Esophagus muscularis mucosa (tissue), 4 donors: ENCODE results near the gene LRP5. TPM values are rescaled to one million over a fixed set of nuclear protein-coding genes. Genes with fewer than 3 reads are reported as not detected.
A peak's percentile ranks its signal among the peaks of the same experiment; 100 is the strongest.

Experiments
- DNase-seq: peaks from one replicate; pipeline ENCODE4 v3.0.0-alpha.2; 2017; ENCODE audit errors: extremely low spot score
- H3K27ac ChIP-seq, 4 donors: fragments of 200-600 bp; sonication (generic); replicated peaks in 1 of 4; 1 replicate in 3 of 4; 2 replicates in 1 of 4; pipeline ENCODE4 v1.5.1; 2016 to 2019; ENCODE audit warnings: mild to moderate bottlenecking in 1 of 4
- H3K27me3 ChIP-seq, 4 donors: fragments of 200-600 bp; sonication (generic); one replicate each; pipeline versions ENCODE4 v1.5.1 to v1.6.0; 2016 to 2019
- H3K36me3 ChIP-seq, 4 donors: fragments of 200-600 bp; sonication (generic); one replicate each; pipeline ENCODE4 v1.5.1; 2016 to 2019
- H3K4me1 ChIP-seq, 4 donors: fragments of 200-600 bp; sonication (generic); one replicate each; pipeline ENCODE4 v1.5.1; 2016 to 2019
- H3K4me3 ChIP-seq, 4 donors: fragments of 200-600 bp; sonication (generic); 1 replicate in 2 of 4; 2 replicates in 2 of 4; pipeline ENCODE4 v1.5.1; 2016 to 2019; ENCODE audit warnings: mild to moderate bottlenecking in 4 of 4, moderate library complexity in 1 of 4
- H3K9me3 ChIP-seq, 4 donors: fragments of 200-600 bp; sonication (generic); 1 replicate in 3 of 4; 2 replicates in 1 of 4; pipeline ENCODE4 v1.5.1; 2016 to 2019
- EP300 ChIP-seq: sonication (generic); formaldehyde crosslinking; IDR thresholded peaks from one replicate; pipeline ENCODE4 v1.6.1; 2017; ENCODE audit warnings: antibody characterized with exemption
- POLR2A ChIP-seq: fragments of 450-650 bp; IDR thresholded peaks from one replicate; pipeline ENCODE4 v1.6.1; 2017; ENCODE audit warnings: antibody characterized with exemption, moderate library complexity, mild to moderate bottlenecking, low read depth
- POLR2AphosphoS5 ChIP-seq, 2 donors: sonication (generic); formaldehyde crosslinking; IDR thresholded peaks; one replicate each; pipeline ENCODE4 v1.6.1; 2017; ENCODE audit warnings: antibody characterized with exemption in 2 of 2
- WGBS: methylation state at CpG from one replicate; pipeline ENCODE4 v1.1.5; 2018; 5-methylcytosine and 5-hydroxymethylcytosine counted together
- intact Hi-C: fragments of 100-400 bp; cut with DNase I; formaldehyde crosslinking; loops from one replicate; pipeline ENCODE4 v1.15.1; 2023
- total RNA-seq, 4 donors: library from RNA; depleted of rRNA; stranded (reverse); fragments of >200 nt; gene quantifications; one replicate each; pipeline versions ENCODE4 v1.1.0 to v1.2.1, GENCODE V29; 2016
- TF ChIP-seq, protein P1 (sequence below), 3 experiments: fragments of 200-600 bp in 2 of 3; fragments of 450-650 bp in 1 of 3; sonication (generic) in 2 of 3; IDR thresholded peaks; one replicate each; pipeline ENCODE4 v1.5.1; 2017 to 2019; ENCODE audit warnings: antibody characterized with exemption in 3 of 3, mild to moderate bottlenecking in 2 of 3, moderate library complexity in 1 of 3

Gene LRP5
- total RNA-seq, 4 donors from 2014 or later = 34.0 to 78.4 (median 56.2) TPM

DNA sequence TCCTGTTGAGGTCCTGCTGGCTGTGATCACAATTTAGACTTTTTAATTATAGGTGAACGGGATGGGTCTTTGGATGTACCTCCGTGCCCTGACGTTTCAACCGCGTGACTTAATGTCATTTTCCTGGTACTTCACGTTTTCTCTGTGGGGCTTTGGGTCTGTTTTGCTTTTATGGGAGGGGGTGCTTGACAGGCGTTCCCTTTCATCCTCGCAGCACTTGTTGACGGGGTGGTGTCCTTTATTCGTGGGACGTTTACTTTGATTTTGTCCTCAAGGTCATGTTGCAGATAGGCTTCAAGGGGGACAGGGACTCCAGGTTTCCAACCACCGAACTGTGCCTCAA, 149.2 kb downstream of the LRP5 start:
- DNase-seq = no peak
- TF ChIP-seq EP300 = no peak
- no peak for TF ChIP-seq POLR2AphosphoS5 (IDR thresholded peaks at IDR 0.05)
- no peak for TF ChIP-seq POLR2A
- TF ChIP-seq, protein P1, sequence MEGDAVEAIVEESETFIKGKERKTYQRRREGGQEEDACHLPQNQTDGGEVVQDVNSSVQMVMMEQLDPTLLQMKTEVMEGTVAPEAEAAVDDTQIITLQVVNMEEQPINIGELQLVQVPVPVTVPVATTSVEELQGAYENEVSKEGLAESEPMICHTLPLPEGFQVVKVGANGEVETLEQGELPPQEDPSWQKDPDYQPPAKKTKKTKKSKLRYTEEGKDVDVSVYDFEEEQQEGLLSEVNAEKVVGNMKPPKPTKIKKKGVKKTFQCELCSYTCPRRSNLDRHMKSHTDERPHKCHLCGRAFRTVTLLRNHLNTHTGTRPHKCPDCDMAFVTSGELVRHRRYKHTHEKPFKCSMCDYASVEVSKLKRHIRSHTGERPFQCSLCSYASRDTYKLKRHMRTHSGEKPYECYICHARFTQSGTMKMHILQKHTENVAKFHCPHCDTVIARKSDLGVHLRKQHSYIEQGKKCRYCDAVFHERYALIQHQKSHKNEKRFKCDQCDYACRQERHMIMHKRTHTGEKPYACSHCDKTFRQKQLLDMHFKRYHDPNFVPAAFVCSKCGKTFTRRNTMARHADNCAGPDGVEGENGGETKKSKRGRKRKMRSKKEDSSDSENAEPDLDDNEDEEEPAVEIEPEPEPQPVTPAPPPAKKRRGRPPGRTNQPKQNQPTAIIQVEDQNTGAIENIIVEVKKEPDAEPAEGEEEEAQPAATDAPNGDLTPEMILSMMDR (IDR thresholded peaks at IDR 0.05) = no peak
- peaks cover 43 to 62% (median 57%) of the 10 kb centered on the region in 4 donors for H3K4me1 ChIP-seq
- no peaks in the 10 kb centered on the region for H3K36me3 ChIP-seq
- H3K9me3 ChIP-seq = no peaks in the 10 kb centered on the region
- peak overlapping the region; percentile 91 to 100 (median 97) for H3K4me3 ChIP-seq
- H3K27ac ChIP-seq = peak overlapping the region; percentile 97 to 99 (median 99)
- 2% methylated on average over 11 of the region's 12 CpGs for WGBS
- intact Hi-C loops = loop anchor here (5.0 kb wide), 1 partner anchor 81 kb away; no protein-coding TSS in a partner anchor
- no peaks in the 10 kb centered on the region for H3K27me3 ChIP-seq

DNA sequence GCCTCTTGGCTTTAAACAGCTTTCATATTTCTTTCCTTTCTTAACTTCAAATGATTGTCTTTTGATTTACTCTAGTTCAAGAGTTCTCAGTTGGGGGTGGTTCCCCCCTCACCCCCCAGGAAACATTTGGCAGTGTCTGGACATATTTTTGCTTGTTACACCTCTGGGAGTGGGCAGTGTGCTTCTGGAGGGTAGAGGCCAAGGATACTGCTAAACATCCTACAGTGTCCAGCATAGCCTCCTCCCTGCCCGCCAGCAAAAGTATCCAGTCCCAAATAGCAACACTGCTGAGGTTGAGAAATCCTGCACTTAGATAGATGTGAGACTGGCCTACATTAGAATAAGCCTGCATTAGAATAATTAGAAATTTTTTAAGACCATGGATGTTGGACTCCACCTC, 151.3 kb downstream of the LRP5 start:
- Histone ChIP-seq H3K36me3 (no peaks in the 10 kb centered on the region), H3K27me3 (no peaks in the 10 kb centered on the region), H3K27ac (peak overlapping the region in 2 of 4 donors; percentile 25 to 30), H3K9me3 (no peaks in the 10 kb centered on the region), H3K4me1 (peaks cover 57 to 84% (median 77%) of the 10 kb centered on the region in 4 donors), H3K4me3 (peak overlapping the region in 1 of 4 donors; percentile 11)
- intact Hi-C loops = loop anchor here (5.0 kb wide), 1 partner anchor 79 kb away; no protein-coding TSS in a partner anchor
- WGBS = 73% methylated on average over 1 of the region's 1 CpG
- no peak for DNase-seq
- TF ChIP-seq EP300 = no peak
- TF ChIP-seq, protein P1 (IDR thresholded peaks at IDR 0.05) = no peak
- no peak for TF ChIP-seq POLR2AphosphoS5 (IDR thresholded peaks at IDR 0.05)
- TF ChIP-seq POLR2A = no peak

DNA sequence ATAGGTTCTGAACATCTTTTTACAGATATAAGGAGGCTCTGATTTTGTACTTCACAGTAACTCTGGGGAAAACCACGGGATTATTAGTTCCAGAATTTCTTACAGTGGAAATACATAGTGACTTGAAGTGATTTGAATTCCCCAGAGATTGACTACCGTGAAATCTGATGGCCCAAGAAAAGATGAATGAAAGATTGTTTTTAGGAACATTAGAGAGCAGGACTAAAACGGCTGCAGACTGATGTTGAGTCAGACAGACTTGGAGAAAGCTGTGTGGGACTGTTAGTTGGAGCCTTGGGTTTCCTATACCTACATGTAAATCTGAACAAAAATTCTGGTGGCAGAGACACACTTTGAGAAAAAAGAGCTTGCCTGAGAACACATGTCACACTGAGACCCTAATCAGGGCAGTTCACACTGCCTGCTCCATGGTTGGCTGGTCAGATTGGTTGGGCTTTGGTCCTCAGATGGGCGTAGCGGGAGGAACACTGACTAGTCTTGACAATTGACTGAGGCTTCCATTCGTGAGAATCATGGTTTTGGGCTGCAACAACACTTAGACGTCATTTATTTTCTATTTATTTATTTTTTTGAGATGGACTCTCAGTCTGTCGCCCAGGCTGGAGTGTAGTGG, 154.9 kb downstream of the LRP5 start:
- no peak for DNase-seq
- Histone ChIP-seq H3K4me1 (peaks cover 87 to 100% (median 99%) of the 10 kb centered on the region in 4 donors), H3K4me3 (no peak overlapping the region), H3K36me3 (peaks cover 0 to 6% (median 0%) of the 10 kb centered on the region in 4 donors), H3K27ac (no peak overlapping the region), H3K27me3 (no peaks in the 10 kb centered on the region), H3K9me3 (no peaks in the 10 kb centered on the region)
- TF ChIP-seq POLR2AphosphoS5 (IDR thresholded peaks at IDR 0.05) (no peak), EP300 (no peak), POLR2A (no peak)
- TF ChIP-seq, protein P1 (IDR thresholded peaks at IDR 0.05) = no peak
- intact Hi-C loops = no loop called here
- WGBS = 66% methylated on average over 8 of the region's 8 CpGs

DNA sequence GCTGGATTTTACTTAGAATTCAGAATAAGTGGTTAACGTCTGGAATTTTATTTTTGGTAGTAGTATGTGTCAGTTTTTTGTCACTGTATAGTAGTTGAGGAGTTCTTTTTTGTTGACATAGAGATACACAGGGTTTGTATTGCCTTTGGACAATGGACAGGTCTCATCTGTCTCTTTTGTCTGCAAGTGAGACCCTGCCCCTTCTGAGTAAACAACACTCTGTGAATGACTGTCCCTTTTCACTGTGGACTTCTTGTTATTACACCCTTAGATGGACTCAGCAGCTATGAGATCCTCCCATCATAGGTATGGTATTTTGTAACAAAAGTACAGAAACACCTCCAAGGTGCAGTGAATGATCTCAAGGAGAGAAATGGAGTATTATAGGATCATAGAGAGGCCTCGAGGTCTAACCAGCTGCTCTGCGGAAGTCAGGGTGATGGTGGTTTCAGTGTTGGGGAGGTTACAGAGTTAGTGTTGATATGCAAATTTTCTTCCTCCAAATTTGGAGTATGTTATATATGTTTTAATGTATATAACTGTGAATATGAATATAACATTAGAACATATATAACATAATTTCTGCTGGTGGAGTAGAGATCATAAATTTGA, 155.9 kb downstream of the LRP5 start:
- H3K36me3 ChIP-seq = peaks cover 0 to 6% (median 0%) of the 10 kb centered on the region in 4 donors
- intact Hi-C loops = no loop called here
- H3K27me3 ChIP-seq = no peaks in the 10 kb centered on the region
- DNase-seq = no peak
- WGBS = 51% methylated on average over 3 of the region's 3 CpGs
- TF ChIP-seq EP300 (no peak), POLR2A (no peak), POLR2AphosphoS5 (IDR thresholded peaks at IDR 0.05) (no peak)
- TF ChIP-seq, protein P1 (IDR thresholded peaks at IDR 0.05) = no peak
- H3K9me3 ChIP-seq = no peaks in the 10 kb centered on the region
- H3K4me3 ChIP-seq = no peak overlapping the region
- no peak overlapping the region for H3K27ac ChIP-seq
- H3K4me1 ChIP-seq = peaks cover 83 to 99% (median 98%) of the 10 kb centered on the region in 4 donors
